SW480 (cell line): Measurements from ENCODE around the gene JMJD6.
"Not testable (repeated sequence)": the region's sequence is repeated elsewhere in the genome, so short reads cannot be mapped to it uniquely, and the experiment has no call there.

Experiments used
- DNase-seq: peaks from one replicate; pipeline ENCODE4 v3.0.0-alpha.2; 2016; ENCODE audit warnings: low spot score

The JMJD6 gene

GRCh38 chr17:76736349-76737081 is 10.1 kb upstream of the JMJD6 start:
- DNase-seq = peak; percentile 60

GRCh38 chr17:76735586-76736348 is 9.4 kb upstream of the JMJD6 start:
- peak; percentile 19 for DNase-seq

GRCh38 chr17:76735006-76735405 is 8.6 kb upstream of the JMJD6 start:
- peak; percentile 64 for DNase-seq

- DNase-seq = no peak
These were observed 7.9 kb upstream of the JMJD6 start for GRCh38 chr17:76734080-76734840.

- DNase-seq = no peak
These were observed 7.2 kb upstream of the JMJD6 start for GRCh38 chr17:76733618-76733957.

GRCh38 chr17:76732734-76733617 is 6.6 kb upstream of the JMJD6 start:
- no peak for DNase-seq

GRCh38 chr17:76731800-76732733 is 5.7 kb upstream of the JMJD6 start:
- not testable (repeated sequence) for DNase-seq

- peak; percentile 37 for DNase-seq
These were observed 1.5 kb upstream of the JMJD6 start for GRCh38 chr17:76727745-76728456.

GRCh38 chr17:76726776-76727718 is 641 bp upstream of the JMJD6 start, which contains the start of gene METTL23:
Gene METTL23, plus strand, starts transcription at chr17:76726839. Its CDS starts 2,872 bp downstream, at chr17:76729711.
- DNase-seq = peak; percentile 65

GRCh38 chr17:76725580-76726230 is 701 bp downstream of the JMJD6 start:
- DNase-seq = peak; percentile 68

GRCh38 chr17:76723812-76724211 is 2.6 kb downstream of the JMJD6 start:
- DNase-seq = no peak

GRCh38 chr17:76722977-76723376 is 3.4 kb downstream of the JMJD6 start:
- not testable (repeated sequence) for DNase-seq

- DNase-seq = no peak
These were observed 4.1 kb downstream of the JMJD6 start for GRCh38 chr17:76722279-76722678.

- DNase-seq = no peak
These were observed 4.9 kb downstream of the JMJD6 start for GRCh38 chr17:76721463-76721862.

GRCh38 chr17:76720941-76721340 is 5.5 kb downstream of the JMJD6 start:
- DNase-seq = no peak

GRCh38 chr17:76720211-76720610 is 6.2 kb downstream of the JMJD6 start:
- no peak for DNase-seq

GRCh38 chr17:76718516-76718915 is 7.9 kb downstream of the JMJD6 start:
- no peak for DNase-seq

GRCh38 chr17:76716839-76717215 is 9.6 kb downstream of the JMJD6 start:
- no peak for DNase-seq
